Nephron progenitor cell (in vitro differentiated cells): Measurements from ENCODE around the gene CCDC121.

Source experiments
- DNase-seq: peaks from one replicate; pipeline ENCODE4 v3.0.0; 2021
- H3K27ac Mint-ChIP-seq: 2 replicates; pipeline ENCODE4 v1.8.0; 2021; ENCODE audit warnings: mild to moderate bottlenecking, moderate library complexity, mixed read lengths
- H3K27me3 Mint-ChIP-seq: 2 replicates; pipeline ENCODE4 v1.8.0; 2021; ENCODE audit warnings: mild to moderate bottlenecking, low read depth, mixed read lengths; ENCODE audit not compliant: poor library complexity
- H3K36me3 Mint-ChIP-seq: 2 replicates; pipeline ENCODE4 v1.8.0; 2021; ENCODE audit warnings: low read depth, mixed read lengths
- H3K4me1 Mint-ChIP-seq: 2 replicates; pipeline ENCODE4 v1.8.0; 2021; ENCODE audit warnings: mixed read lengths
- H3K4me3 Mint-ChIP-seq: 2 replicates; pipeline ENCODE4 v1.8.0; 2021; ENCODE audit warnings: mild to moderate bottlenecking, moderate library complexity, mixed read lengths
- H3K9me3 Mint-ChIP-seq: 2 replicates; pipeline ENCODE4 v1.8.0; 2021; ENCODE audit warnings: mild to moderate bottlenecking, moderate library complexity, mixed read lengths
- CTCF ChIP-seq: fragments of 200-600 bp; sonication (generic); IDR thresholded peaks from 2 replicates; pipeline ENCODE4 v1.5.0; 2021; ENCODE audit warnings: antibody characterized with exemption

Gene CCDC121

GRCh38 chr2:27588308-27588707 lies 40.5 kb downstream of the CCDC121 start:
- Mint-ChIP-seq H3K9me3 (peaks cover 69% of the 10 kb centered on the region), H3K27me3 (no peaks in the 10 kb centered on the region), H3K27ac (no peak overlapping the region), H3K36me3 (peaks cover 79% of the 10 kb centered on the region), H3K4me1 (peaks cover 18% of the 10 kb centered on the region), H3K4me3 (no peak overlapping the region)
- TF ChIP-seq CTCF, result no peak
- no peak for DNase-seq

- Mint-ChIP-seq H3K27ac (no peak overlapping the region), H3K9me3 (peaks cover 69% of the 10 kb centered on the region), H3K4me3 (no peak overlapping the region), H3K4me1 (peaks cover 26% of the 10 kb centered on the region), H3K36me3 (peaks cover 74% of the 10 kb centered on the region), H3K27me3 (peaks cover 5% of the 10 kb centered on the region)
- TF ChIP-seq CTCF, result no peak
- no peak for DNase-seq
Observed at GRCh38 chr2:27587025-27587424, 41.8 kb downstream of the CCDC121 start.

- no peak for DNase-seq
- Mint-ChIP-seq H3K27me3 (peaks cover 29% of the 10 kb centered on the region), H3K4me1 (peaks cover 26% of the 10 kb centered on the region), H3K36me3 (peaks cover 55% of the 10 kb centered on the region), H3K4me3 (peak overlapping the region; percentile 97), H3K27ac (no peak overlapping the region), H3K9me3 (peaks cover 70% of the 10 kb centered on the region)
- no peak for TF ChIP-seq CTCF
Observed at GRCh38 chr2:27584597-27584996, 44.2 kb downstream of the CCDC121 start.

- Mint-ChIP-seq H3K27ac (peak overlapping the region; percentile 89), H3K27me3 (peaks cover 37% of the 10 kb centered on the region), H3K4me3 (peak overlapping the region; percentile 97), H3K4me1 (peaks cover 26% of the 10 kb centered on the region), H3K9me3 (peaks cover 77% of the 10 kb centered on the region), H3K36me3 (peaks cover 57% of the 10 kb centered on the region)
- DNase-seq, result no peak
- no peak for TF ChIP-seq CTCF
Observed at GRCh38 chr2:27583390-27583915, 45.4 kb downstream of the CCDC121 start.

GRCh38 chr2:27582695-27583389 lies 46.0 kb downstream of the CCDC121 start, which contains the start of gene ZNF512:
TSS of gene ZNF512 (plus strand) at chr2:27583042. CDS start at chr2:27583113, 71 bp downstream.
- Mint-ChIP-seq H3K27ac (peak within 1 kb of the TSS; percentile 89), H3K4me3 (peak within 1 kb of the TSS; percentile 97), H3K9me3 (peaks cover 77% of the 10 kb centered on the region), H3K4me1 (peaks cover 26% of the 10 kb centered on the region), H3K27me3 (peaks cover 41% of the 10 kb centered on the region), H3K36me3 (peaks cover 51% of the 10 kb centered on the region)
- no peak for TF ChIP-seq CTCF
- peak; percentile 89 for DNase-seq
